GM18870 (cell line): ENCODE data around the gene ERGIC1.

Experiments
- ATAC-seq: cut with Tn5 transposase; IDR thresholded peaks from one replicate; pipeline ENCODE4 v1.9.1; 2021; ENCODE audit warnings: moderate library complexity; ENCODE audit not compliant: unreplicated experiment

ERGIC1 gene

DNA sequence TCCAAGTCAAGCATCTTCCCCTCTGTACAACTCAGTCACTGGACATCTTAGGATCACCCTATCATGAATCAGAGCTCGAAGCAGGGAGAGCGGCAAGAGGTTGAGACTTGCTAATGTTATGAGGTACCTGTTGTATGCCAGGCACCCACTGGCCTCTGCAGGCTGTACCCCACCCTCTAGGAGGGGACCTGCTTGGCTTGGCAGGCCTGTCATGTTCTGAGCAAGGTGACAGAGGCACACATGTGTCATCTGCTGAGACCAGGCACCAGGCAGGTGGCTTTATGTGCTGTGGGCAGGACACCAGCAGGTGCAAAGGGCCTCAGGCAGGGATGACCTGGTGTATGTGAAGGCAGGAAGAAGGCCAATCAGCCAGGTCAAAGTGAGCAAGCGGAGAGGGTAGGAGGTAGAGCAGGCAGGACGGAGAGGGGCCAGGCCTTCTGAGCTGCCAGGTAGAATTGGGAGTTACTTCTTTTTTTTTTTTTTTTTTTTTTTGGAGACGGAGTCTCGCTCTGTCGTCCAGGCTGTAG, 64.9 kb downstream of the ERGIC1 start:
- no peak for ATAC-seq

DNA sequence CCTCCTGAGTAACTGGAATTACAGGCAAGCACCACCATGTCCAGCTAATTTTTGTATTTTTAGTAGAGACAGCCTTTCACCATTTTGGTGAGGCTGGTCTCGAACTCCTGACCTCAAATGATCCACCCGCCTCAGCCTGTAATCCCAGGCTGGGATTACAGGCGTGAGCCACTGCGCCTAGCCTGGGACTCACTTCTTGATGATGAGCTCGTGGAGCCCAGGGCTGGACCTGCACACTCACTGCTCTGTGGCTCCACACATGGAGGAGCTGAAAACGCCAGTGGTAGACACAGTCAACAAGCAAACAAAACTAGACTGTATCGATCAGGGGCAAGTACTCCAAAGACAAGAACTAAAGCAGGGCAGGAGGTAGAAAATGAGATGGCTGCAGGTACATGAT, 65.4 kb downstream of the ERGIC1 start:
- ATAC-seq = no peak

GRCh38 chr5:172901012-172901780, 67.1 kb downstream of the ERGIC1 start:
- ATAC-seq = no peak

DNA sequence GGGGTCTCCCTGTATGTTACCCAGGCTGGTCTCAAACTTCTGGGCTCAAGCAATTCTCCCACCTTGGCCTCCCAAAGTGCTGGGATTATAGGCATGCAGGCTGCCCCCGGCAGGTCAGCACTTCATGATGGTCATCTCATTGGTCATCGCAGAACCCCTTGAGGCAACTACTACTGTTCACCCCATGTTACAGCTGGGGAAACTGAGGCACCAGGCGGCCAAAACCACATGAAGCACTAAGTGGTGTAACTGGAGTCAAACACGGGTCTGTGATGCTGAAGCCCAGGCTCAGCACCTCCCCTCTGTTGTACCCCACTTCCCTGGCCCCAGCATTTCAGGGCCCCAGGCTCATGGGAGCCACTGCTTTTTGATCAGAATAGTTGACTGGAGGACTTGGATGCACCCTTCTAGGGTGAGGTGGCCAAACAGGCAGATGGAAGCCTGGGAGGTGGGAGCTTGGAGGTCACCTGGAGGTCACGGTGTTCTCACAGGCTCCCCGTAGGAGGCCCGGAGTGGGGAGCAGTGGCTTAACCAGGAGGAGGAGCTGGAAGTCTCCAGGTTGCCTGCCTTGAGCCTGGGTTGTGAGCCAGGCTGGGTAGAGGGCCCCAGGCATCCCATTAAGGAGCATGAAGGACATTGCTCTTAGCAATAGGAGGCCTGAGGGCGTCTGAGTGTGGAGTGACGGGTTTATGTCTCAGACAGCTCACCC, 67.9 kb downstream of the ERGIC1 start:
- no peak for ATAC-seq

- ATAC-seq = no peak
Observed at GRCh38 chr5:172902497-172903472, 68.7 kb downstream of the ERGIC1 start.

- no peak for ATAC-seq
Observed at GRCh38 chr5:172903790-172904189, 69.7 kb downstream of the ERGIC1 start.

- no peak for ATAC-seq
Observed at GRCh38 chr5:172904312-172904642, 70.2 kb downstream of the ERGIC1 start.

DNA sequence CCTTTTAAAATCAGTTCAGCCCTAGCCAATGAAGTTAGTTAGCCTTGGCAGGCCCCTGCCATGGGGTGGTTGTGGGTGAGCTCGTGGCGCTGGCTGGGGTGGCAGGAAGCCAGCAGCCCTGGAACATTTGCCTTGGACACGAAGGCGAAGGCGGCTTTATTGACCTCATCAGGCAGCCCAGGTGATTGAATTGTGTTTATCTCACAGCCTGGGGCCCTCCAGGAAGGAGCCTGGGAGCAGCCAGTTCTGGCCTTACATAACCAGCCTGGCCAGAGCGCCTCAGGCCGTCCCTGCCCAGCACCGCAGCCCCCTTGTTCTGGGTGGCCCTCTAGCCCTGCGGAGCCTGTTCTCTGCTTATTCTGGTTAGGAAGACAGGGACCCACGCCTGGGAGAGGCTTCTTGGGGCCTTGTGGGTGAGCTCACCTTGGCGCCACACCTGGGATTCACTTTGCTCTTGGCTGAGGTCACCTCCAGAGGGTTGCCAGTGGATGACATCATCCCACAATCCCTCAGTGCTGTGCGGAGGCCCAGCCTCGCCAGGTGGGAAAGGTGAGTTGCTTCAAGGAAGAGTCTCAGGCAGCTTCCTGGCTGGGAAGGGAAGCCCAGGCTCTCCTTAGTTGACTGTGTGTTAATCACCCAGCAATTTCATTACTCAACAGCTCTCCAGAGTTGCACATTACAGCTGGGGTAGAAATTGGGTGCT, 70.7 kb downstream of the ERGIC1 start:
- no peak for ATAC-seq

DNA sequence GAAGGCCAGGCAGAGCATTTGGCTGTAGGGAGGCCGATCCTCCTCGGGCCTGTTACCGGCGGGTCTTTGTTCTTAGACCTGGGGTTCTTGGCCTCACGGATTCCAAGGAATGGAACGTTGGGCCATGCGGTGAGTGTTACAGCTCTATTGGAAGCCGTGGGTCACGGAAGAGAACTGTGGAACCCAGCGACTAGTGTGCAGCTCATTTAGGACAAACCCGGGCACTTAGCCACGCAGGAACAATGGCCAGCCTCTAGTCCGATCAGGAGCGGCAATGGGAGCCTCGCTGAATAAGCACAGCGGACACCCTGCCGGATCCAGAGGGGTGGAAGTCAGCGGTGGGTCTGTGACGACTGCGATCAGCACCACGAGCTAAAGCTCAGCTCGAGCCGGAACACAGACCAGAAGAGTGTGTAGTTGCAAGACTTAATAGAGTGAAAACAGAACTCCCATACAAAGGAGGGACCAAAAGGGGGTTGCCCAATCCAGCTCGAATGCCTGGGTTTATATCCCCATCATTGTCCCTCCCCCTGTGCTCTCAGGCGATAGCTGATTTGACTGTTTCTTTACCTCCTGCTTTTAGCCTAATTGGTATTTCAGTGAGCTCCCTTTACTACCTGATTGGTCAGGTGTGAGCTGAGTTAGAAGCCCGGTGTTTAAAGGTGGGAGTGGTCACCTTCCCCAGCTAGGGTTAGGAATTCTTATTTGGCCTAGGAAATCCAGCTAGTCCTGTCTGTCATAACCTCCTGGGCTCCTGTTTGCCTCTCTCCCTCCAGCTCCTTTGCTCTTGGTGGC, 71.5 kb downstream of the ERGIC1 start:
- no peak for ATAC-seq

DNA sequence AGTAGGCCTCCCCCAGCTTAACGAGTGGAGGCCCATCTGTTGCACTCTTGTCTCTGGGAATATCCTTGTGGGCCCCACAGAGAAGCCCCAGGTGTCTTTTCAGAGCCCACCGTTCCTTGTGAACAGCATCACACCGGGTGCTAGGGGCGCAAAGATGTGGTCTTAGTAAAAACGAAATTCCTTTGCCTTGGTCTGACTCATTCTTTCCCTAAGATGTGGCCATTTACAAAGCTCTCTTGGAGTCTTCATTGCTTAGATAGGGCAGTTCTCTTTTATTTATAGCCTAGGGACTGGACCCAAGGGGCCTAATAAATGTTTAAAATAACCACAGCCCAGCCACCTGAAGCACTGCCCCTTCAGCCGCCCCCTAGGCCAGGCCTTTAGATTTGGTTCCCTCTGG, 72.4 kb downstream of the ERGIC1 start:
- ATAC-seq = peak; percentile 64

DNA sequence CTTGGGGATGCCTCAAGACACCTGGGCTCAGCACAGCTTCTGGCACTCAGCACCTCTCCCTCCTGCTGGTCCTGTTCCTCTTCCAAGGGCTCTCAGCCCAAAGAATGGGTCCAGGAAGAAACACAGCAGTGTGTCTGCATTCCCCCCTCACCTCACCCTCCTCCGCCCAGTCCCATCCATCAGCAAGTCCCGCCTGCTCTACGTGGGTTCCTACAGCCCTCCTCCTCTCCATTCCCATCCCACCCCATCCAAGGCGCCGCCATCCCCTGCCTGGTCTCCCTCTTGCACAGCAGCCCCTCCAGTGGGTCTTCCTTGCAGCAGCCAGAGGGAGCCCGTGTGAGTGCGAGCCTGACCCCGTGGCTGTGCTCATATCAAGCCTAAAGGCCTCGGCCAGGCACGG, 72.8 kb downstream of the ERGIC1 start:
- ATAC-seq = no peak

- no peak for ATAC-seq
Observed at GRCh38 chr5:172907657-172908056, 73.6 kb downstream of the ERGIC1 start.

GRCh38 chr5:172908662-172909061, 74.6 kb downstream of the ERGIC1 start:
- no peak for ATAC-seq

DNA sequence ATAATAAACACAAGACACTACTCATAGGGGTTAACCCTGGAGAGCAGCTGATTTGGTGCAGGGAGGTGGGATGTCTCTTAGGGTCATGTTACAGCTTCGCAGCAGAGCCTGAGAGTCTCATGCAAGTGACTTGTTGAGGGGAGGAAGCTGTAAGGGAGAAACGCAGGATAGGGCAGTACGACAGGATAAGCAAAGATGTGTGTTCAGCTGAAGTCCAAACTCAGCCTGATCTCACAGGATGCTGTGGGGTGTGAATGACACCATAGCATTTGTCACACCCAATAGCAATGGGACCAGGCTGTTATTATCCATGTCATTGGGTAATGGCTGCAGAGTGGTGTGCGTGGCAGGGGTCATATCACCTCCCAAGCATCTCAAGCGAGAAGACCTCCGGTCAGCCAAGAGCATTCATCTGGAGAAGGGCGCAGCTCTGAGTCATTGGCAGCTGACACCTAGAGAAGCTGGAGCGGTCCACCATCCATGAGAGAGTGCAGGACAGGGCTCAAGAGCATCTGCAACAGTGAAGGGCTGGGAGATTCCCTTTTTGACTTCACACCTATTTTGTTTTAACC, 76.0 kb downstream of the ERGIC1 start:
- ATAC-seq = no peak

- ATAC-seq = no peak
Observed at GRCh38 chr5:172910828-172911627, 77.0 kb downstream of the ERGIC1 start.

- ATAC-seq = no peak
Observed at GRCh38 chr5:172911628-172911880, 77.5 kb downstream of the ERGIC1 start.

DNA sequence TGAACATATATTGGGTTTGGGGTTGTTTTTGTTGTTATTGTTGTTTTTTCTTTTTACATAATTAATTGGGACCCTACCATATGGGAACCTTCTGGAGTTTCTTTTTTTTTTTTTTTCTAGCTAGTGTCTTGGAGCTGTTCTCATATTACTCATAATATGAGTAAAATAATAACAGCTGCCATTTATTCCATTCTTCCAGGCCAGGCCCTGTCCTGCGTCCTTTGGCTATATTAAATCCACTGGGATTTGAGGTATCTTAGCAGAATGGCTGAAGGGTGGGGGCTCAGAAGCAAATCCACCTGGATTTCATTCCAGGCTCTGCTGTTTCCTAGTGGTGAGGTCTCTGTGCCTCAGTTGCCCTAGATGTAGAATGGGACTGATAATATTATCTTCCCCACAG, 77.9 kb downstream of the ERGIC1 start:
- ATAC-seq = no peak

DNA sequence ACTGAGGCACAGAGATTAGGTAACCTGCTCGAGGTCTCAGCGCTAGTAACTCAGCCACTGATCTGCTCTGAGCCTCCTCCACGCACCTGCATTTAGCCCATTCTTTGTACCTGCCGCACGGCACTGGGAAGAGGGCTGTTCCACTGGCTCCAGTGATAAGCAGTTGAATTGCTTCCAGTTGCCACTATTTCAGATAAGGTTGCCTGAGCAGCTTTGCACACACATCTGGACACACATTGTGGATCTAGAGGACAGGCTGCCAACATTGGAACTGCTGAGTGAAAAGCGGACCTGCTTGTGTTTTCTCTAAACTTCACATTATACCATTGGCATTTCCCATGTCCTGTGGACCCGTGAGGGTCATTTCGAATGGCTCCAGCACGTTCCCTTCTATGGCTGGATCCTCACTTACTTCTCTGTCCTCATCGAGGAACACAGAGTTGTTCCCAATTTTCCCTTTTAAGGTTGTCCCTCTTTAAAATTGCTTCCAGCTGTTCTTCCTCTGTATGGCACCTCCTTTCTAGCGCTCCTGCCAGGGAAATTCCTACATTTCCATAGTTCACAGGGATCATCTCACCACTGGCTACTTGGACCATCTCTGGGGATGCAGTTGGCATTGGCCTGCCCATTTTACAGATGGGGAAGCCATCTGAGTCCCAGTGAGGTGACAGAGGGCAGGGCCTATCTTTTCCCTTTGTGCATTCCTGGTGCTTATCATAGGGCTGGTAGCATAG, 79.2 kb downstream of the ERGIC1 start:
- ATAC-seq = no peak
